COLO829 (cell line): Measurements from ENCODE around the gene IMP3.

Experiments used
- DNase-seq: peaks from one replicate; pipeline ENCODE4 v3.0.0; 2012; ENCODE audit warnings: low spot score

IMP3 gene

DNA sequence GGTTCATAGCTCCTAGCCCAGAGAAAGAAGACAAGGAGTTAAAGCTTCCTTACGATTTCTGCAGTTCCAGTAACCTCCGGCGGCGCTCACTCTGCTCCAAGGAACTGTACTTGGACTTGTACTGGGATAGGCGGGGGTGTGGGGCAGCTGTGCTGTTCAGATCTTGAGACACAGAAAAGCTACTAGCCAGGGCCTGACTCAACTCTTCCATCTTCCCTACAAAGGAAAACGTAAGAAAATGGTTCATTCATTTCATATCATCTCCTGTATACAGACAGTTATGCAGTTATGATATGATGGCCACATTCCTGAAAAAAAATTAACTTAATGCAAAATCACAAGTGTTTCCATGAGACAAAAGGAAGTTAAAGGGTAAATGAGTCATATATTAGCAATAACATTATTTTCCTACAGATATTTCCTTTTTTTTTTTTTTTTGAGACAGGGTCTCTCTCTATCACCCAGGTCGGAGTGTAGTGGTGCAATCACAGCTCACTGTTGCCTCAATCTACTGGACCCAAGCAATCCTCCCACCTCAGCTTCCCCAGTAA, 19.1 kb downstream of the IMP3 start:
- DNase-seq: peak; percentile 60

DNA sequence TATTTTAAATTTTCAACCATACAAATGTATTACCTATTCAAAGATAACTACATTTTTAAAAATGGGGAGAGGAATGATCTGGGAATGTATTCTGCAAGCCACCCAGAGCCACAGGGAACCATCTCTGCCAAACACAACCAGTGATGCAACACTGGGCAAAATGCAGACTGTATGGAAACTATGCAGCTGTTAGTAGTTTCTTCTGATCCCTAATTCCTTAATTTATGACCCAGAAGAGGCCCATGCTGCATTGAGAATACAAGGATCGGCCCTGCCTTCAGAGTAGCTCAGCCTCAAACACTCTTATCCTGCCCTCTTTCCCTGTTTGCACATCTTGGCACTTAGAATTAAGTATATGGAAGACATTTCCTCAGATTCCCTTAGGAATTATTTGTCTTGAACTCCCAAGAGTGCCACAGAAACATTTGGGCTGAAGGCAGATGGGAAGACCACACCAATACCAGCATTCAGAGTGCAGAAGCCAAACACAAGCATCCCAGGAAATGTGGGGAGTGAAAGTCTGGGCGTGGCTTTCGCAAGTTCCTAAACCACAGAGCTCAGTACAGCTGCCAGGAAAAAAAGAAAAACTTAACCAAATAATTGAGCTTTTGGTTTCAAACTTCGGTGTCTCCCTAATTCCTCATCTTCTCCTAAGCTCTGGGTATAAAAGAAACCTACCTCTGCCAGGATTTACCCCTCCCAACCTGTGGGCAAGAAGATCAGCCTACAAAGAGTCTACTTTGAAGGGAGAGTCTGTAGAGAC, 19.8 kb downstream of the IMP3 start:
- no peak for DNase-seq

- DNase-seq: no peak
Observed at GRCh38 chr15:75616766-75617165, 23.3 kb downstream of the IMP3 start.

DNA sequence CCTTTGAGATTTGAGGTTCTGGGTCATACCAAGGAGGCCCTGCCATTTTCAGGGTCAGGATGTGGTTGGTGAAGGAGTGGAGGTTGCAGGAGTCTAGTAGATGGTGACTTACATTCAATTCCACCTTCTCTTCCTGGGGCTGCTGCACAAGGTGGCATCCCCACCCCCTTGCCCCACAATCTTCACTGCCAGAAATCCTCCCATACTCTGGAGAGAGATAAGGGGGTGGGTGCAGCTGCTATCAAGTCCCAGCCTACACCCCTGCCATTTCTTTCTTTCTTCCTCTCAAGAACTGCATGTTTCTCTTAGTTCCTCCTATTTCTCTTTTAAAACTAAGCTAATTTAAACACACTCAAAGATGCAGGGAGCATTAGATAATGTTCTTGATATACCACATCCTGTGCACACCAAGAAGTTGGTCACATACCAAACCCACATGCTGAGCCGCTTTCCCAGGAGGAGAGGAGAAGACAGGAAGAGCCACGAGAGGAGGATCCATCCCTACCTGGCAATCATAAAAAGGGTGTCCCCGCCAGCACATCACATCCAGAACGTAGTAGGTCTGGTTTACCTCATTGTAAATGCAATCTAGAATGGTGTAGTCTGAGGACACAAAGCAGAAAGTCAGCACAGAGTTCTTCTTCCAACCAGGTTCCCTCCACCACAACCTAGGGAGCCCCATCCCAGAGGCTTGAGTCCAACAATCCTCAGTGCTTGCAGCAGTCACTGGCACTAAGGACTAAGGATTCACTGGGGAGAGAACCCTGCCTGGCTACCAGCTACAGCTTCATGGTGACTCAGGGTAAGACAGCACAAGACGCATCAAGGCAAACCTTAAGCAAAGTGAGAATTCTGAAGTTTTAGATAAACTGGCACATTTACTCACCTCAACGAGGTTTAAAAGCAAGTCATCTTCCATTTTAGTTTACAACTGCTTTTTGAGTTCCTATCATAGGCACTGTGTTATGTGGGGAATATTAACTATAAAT, 33.0 kb downstream of the IMP3 start:
- DNase-seq: no peak

DNA sequence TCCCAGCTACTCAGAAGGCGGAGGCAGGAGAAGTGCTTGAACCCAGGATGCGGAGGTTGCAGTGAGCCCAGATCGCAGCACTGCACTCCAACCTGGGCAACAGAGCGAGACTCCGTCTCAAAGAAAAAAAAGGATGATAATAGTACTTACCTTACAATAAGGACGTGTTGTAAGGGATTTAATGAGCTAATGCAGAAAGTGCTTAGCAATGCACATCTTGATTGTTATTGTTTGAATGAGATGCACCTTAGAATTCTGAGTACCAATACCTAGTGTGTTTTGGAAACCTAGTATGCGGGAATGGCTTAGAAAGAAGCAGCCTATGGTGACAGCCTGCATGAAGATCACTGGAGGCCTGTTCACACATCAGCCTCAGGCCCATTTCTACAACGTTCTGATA, 34.0 kb downstream of the IMP3 start:
- no peak for DNase-seq

- no peak for DNase-seq
Observed at GRCh38 chr15:75599401-75599800, 40.6 kb downstream of the IMP3 start.

- DNase-seq: no peak
Observed at GRCh38 chr15:75598361-75598760, 41.7 kb downstream of the IMP3 start.

GRCh38 chr15:75597667-75598341, 42.2 kb downstream of the IMP3 start:
- DNase-seq: no peak

GRCh38 chr15:75596703-75597345, 43.2 kb downstream of the IMP3 start:
- DNase-seq: no peak

- no peak for DNase-seq
Observed at GRCh38 chr15:75594276-75594675, 45.7 kb downstream of the IMP3 start.

GRCh38 chr15:75591655-75592364, 48.2 kb downstream of the IMP3 start:
- DNase-seq: no peak

GRCh38 chr15:75590239-75590638, 49.8 kb downstream of the IMP3 start:
- no peak for DNase-seq
